ENCODE measurements around the gene KLHDC8A.

Gene KLHDC8A

DNA sequence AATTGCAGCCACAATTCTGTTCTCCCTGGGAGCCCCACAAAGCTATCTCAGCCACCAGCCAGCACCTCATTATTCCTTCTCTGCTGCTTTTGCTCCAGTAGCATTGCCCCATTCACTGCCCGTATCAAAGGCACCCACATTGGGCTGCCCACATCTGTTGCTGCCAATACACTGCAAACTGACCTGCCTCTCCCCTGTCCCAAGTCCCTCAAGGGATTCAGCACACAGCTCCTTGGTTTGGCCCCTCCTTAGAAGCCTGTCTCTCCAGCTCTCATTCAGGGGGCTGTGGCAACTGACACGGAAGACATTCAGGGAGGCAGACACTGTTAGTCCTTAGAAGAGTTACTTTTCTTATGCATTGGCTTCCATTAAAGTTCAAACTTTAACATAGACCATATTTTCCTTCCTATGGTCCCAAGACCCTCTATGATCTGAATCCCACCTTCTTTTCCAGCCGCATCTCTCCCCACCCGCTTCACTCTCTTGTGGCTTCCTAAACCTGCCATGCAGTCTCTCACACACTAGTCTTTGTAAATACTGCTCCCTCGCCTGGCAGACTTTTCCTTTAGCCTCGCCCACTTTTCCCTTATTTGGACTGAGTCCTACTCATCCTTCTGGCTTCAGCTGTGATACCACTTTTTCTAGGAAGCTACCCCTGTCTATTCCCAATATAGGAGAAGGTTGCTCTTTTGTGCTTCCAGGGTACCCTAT is 19.3 kb upstream of the KLHDC8A start:
- TF ChIP-seq, protein P1, sequence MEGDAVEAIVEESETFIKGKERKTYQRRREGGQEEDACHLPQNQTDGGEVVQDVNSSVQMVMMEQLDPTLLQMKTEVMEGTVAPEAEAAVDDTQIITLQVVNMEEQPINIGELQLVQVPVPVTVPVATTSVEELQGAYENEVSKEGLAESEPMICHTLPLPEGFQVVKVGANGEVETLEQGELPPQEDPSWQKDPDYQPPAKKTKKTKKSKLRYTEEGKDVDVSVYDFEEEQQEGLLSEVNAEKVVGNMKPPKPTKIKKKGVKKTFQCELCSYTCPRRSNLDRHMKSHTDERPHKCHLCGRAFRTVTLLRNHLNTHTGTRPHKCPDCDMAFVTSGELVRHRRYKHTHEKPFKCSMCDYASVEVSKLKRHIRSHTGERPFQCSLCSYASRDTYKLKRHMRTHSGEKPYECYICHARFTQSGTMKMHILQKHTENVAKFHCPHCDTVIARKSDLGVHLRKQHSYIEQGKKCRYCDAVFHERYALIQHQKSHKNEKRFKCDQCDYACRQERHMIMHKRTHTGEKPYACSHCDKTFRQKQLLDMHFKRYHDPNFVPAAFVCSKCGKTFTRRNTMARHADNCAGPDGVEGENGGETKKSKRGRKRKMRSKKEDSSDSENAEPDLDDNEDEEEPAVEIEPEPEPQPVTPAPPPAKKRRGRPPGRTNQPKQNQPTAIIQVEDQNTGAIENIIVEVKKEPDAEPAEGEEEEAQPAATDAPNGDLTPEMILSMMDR (IDR thresholded peaks at IDR 0.05; ENCODE audit: borderline replicate concordance, insufficient read depth, low read depth, low read length), result no peak
- no peak overlapping the region for H3K4me3 ChIP-seq (ENCODE audit: low read depth, low read length)

GRCh38 chr1:205374210-205375078 is 17.7 kb upstream of the KLHDC8A start:
- TF ChIP-seq, protein P1 (IDR thresholded peaks at IDR 0.05; ENCODE audit: borderline replicate concordance, insufficient read depth, low read depth, low read length), result no peak

GRCh38 chr1:205373798-205374175 is 17.1 kb upstream of the KLHDC8A start:
- H3K4me3 ChIP-seq (ENCODE audit: low read depth, low read length), result no peak overlapping the region
- TF ChIP-seq, protein P1 (IDR thresholded peaks at IDR 0.05; ENCODE audit: borderline replicate concordance, insufficient read depth, low read depth, low read length), result no peak

More at GRCh38 chr1:205374210-205375078, 17.7 kb upstream of the KLHDC8A start:
- H3K4me3 ChIP-seq (ENCODE audit: low read depth, low read length), result no peak overlapping the region

- TF ChIP-seq, protein P1 (IDR thresholded peaks at IDR 0.05; ENCODE audit: borderline replicate concordance, insufficient read depth, low read depth, low read length), result no peak
- H3K4me3 ChIP-seq (ENCODE audit: low read depth, low read length), result no peak overlapping the region
These were observed 16.5 kb upstream of the KLHDC8A start for GRCh38 chr1:205373022-205373797.

- TF ChIP-seq, protein P1 (IDR thresholded peaks at IDR 0.05; ENCODE audit: borderline replicate concordance, insufficient read depth, low read depth, low read length), result no peak
- no peak overlapping the region for H3K4me3 ChIP-seq (ENCODE audit: low read depth, low read length)
These were observed 15.3 kb upstream of the KLHDC8A start for GRCh38 chr1:205371871-205372660.

- TF ChIP-seq, protein P1 (IDR thresholded peaks at IDR 0.05; ENCODE audit: borderline replicate concordance, insufficient read depth, low read depth, low read length), result no peak
- no peak overlapping the region for H3K4me3 ChIP-seq (ENCODE audit: low read depth, low read length)
These were observed 14.1 kb upstream of the KLHDC8A start for GRCh38 chr1:205370780-205371179.
